PFSK-1 (cell line): ENCODE data around the gene RHOBTB3.

ENCODE experiments used
- TAF1 ChIP-seq: IDR thresholded peaks from 2 replicates; pipeline ENCODE4 v1.6.1; 2012; ENCODE audit warnings: low read length, control low read depth, borderline replicate concordance; ENCODE audit not compliant: insufficient read depth
- TF ChIP-seq, protein P1 (sequence below), 2 experiments: IDR thresholded peaks; 2 replicates each; pipeline versions ENCODE4 v1.6.1 to v1.8.0; 2011 to 2012; ENCODE audit warnings: low read depth in 2 of 2, low read length in 2 of 2, control low read depth in 1 of 2, inconsistent platforms in 1 of 2, mild to moderate bottlenecking in 1 of 2, moderate library complexity in 1 of 2; ENCODE audit not compliant: insufficient read depth in 1 of 2

DNA sequence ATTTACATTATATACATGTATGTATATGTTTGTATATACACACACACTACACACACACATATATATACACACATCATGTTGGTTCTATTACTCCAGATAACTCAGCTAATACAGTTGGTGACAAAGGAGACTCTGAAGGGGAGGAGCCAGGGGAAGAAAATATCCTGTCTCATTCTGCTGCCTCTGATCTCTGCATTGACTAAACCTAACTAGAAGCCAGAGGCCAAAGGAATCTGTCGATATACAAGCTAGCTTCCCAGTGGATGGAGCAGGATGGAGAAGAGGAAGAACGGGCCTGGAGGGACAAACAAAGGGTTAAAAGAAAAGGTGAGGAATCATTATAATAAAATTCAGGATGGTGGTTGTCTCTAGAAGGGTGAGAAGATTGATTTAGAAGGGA, 13.7 kb upstream of the RHOBTB3 start:
- no peak for TF ChIP-seq TAF1
- TF ChIP-seq, protein P1, sequence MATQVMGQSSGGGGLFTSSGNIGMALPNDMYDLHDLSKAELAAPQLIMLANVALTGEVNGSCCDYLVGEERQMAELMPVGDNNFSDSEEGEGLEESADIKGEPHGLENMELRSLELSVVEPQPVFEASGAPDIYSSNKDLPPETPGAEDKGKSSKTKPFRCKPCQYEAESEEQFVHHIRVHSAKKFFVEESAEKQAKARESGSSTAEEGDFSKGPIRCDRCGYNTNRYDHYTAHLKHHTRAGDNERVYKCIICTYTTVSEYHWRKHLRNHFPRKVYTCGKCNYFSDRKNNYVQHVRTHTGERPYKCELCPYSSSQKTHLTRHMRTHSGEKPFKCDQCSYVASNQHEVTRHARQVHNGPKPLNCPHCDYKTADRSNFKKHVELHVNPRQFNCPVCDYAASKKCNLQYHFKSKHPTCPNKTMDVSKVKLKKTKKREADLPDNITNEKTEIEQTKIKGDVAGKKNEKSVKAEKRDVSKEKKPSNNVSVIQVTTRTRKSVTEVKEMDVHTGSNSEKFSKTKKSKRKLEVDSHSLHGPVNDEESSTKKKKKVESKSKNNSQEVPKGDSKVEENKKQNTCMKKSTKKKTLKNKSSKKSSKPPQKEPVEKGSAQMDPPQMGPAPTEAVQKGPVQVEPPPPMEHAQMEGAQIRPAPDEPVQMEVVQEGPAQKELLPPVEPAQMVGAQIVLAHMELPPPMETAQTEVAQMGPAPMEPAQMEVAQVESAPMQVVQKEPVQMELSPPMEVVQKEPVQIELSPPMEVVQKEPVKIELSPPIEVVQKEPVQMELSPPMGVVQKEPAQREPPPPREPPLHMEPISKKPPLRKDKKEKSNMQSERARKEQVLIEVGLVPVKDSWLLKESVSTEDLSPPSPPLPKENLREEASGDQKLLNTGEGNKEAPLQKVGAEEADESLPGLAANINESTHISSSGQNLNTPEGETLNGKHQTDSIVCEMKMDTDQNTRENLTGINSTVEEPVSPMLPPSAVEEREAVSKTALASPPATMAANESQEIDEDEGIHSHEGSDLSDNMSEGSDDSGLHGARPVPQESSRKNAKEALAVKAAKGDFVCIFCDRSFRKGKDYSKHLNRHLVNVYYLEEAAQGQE (IDR thresholded peaks at IDR 0.05; ENCODE audit: insufficient read depth in 1 of 2, low read depth in 2 of 2, low read length in 2 of 2) = no peak
